CD4-positive, alpha-beta T cell (primary cell): ENCODE results near the gene KIF1C. TPM values are rescaled to one million over a fixed set of nuclear protein-coding genes. Genes with fewer than 3 reads are reported as not detected.

ENCODE experiments used
- ATAC-seq: fragments of 200-7000 bp; cut with Tn5 transposase; one replicate; pipeline ENCODE4 v1.10.0; 2022; ENCODE audit warnings: mild to moderate bottlenecking; ENCODE audit not compliant: poor library complexity
- CTCF ChIA-PET: fragments of 350-600 bp; sonication (Branson Sonifier 250); formaldehyde crosslinking; loops from one replicate; lab custom pipeline; 2021; ENCODE audit warnings: antibody characterized with exemption, inconsistent platforms; lab: Charles Lee
- POLR2A ChIA-PET: fragments of 350-600 bp; sonication (Branson Sonifier 250); formaldehyde crosslinking; loops from one replicate; lab custom pipeline; 2021; ENCODE audit warnings: antibody characterized with exemption, inconsistent platforms; lab: Charles Lee
- DNase-seq, 14 experiments: peaks; one replicate each; pipeline ENCODE4 v3.0.0-alpha.2; 2013 to 2020; ENCODE audit warnings: mixed read lengths in 2 of 14
- H3K27ac ChIP-seq, 2 donors: one replicate each; pipeline versions ENCODE4 v1.5.1 to v1.7.0; 2013; ENCODE audit warnings: low read length in 2 of 2, low read depth in 1 of 2, mild to moderate bottlenecking in 1 of 2
- H3K27me3 ChIP-seq, 2 experiments: 1 replicate in 1 of 2; 2 replicates in 1 of 2; pipeline versions ENCODE4 v1.6.1 to v1.7.0; 2013; ENCODE audit warnings: low read length in 2 of 2, control low read depth in 1 of 2, mild to moderate bottlenecking in 1 of 2, moderate library complexity in 1 of 2; ENCODE audit not compliant: insufficient read depth in 2 of 2, control insufficient read depth in 1 of 2
- H3K36me3 ChIP-seq: one replicate; pipeline ENCODE4 v1.6.1; 2013; ENCODE audit warnings: low read length, control low read depth; ENCODE audit not compliant: insufficient read depth
- H3K4me1 ChIP-seq: one replicate; pipeline ENCODE4 v1.6.1; 2013; ENCODE audit warnings: low read length, control low read depth; ENCODE audit not compliant: insufficient read depth
- H3K4me3 ChIP-seq: one replicate; pipeline ENCODE4 v1.5.1; 2013; ENCODE audit warnings: mild to moderate bottlenecking, low read length, moderate library complexity
- H3K9me3 ChIP-seq, 2 experiments: 1 replicate in 1 of 2; 2 replicates in 1 of 2; pipeline versions ENCODE4 v1.6.1 to v1.7.0; 2013; ENCODE audit warnings: low read length in 2 of 2, mild to moderate bottlenecking in 2 of 2, control low read depth in 1 of 2, moderate library complexity in 1 of 2; ENCODE audit not compliant: control insufficient read depth in 1 of 2, insufficient read depth in 1 of 2
- H3K27ac Mint-ChIP-seq: one replicate; pipeline ENCODE4 v1.8.0; 2020; ENCODE audit warnings: mixed read lengths
- H3K27me3 Mint-ChIP-seq: one replicate; pipeline ENCODE4 v1.8.0; 2021; ENCODE audit warnings: mixed read lengths
- H3K36me3 Mint-ChIP-seq: one replicate; pipeline ENCODE4 v1.8.0; 2021; ENCODE audit warnings: low read depth, mixed read lengths
- H3K4me1 Mint-ChIP-seq: one replicate; pipeline ENCODE4 v1.8.0; 2021; ENCODE audit warnings: low read depth, mixed read lengths
- H3K4me3 Mint-ChIP-seq: one replicate; pipeline ENCODE4 v1.8.0; 2020; ENCODE audit warnings: mild to moderate bottlenecking, mixed read lengths
- H3K9me3 Mint-ChIP-seq: one replicate; pipeline ENCODE4 v1.8.0; 2020; ENCODE audit warnings: mixed read lengths
- CTCF ChIP-seq: fragments of 200-600 bp; IDR thresholded peaks from one replicate; pipeline ENCODE4 v1.8.0; 2022; ENCODE audit warnings: antibody characterized with exemption, mild to moderate bottlenecking
- intact Hi-C, 2 experiments: fragments of 100-400 bp; cut with DNase I in 1 of 2; cut with micrococcal nuclease in 1 of 2; formaldehyde crosslinking; loops; one replicate each; pipeline versions ENCODE4 v1.15.1 to v1.9.0; 2023 to 2025; cut with DNase I, micrococcal nuclease
- total RNA-seq, 174 experiments: library from RNA in 2 of 174; stranded (reverse) in 2 of 174; gene quantifications; one replicate each; pipeline ENCODE4 v1.2.3 and lab custom pipeline; 2021 to 2026

The KIF1C gene
- total RNA-seq, 2 experiments from 2014 or later: 10.2 to 12.2 TPM

DNA sequence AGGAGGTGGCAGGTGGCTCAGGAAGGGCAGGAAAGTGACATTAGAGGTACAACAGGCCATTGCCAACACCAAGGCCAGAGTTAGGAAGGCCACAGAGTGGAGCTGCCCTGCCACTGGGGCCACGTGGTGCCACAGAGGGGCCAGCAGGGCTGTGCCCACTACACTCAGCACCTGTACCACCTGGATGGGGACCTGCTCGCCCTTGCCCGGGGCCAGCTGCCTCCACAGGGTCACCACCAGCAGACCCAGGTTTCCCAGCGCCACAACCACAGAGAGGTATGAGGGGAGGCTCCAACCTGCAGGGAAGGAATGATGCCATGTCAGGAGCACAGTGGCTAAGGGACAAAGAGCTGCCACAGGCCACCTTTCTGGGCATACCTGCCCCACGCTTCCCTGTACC is 36.3 kb downstream of the KIF1C start:
- peaks cover 28% of the 10 kb centered on the region for H3K4me1 Mint-ChIP-seq
- CTCF ChIA-PET: no interaction called here

DNA sequence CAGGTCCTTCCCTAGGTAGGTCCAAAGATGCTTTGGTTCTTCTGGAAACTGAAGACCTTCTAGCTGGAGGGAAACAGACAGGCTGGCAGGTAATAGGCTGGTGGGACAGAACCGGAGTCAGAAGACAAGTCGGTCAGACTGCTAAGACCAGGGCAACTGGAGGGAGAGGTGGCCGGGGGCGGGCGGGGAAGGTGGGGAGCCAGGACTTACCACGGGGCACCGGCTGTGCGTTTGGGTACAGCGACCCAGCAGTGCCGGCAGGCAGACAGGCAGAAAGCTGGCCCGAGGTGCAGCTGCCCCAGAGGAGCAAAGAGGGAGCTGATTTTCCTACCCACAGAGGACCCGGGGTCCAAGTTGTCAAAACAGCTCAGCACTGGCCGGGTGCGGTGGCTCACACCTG is 36.9 kb downstream of the KIF1C start:
- Histone ChIP-seq H3K36me3 (no peaks in the 10 kb centered on the region), H3K9me3 (no peaks in the 10 kb centered on the region), H3K27ac (no peak overlapping the region), H3K4me1 (peaks cover 42% of the 10 kb centered on the region), H3K27me3 (no peaks in the 10 kb centered on the region), H3K4me3 (no peak overlapping the region)
- H3K4me1 Mint-ChIP-seq: peaks cover 30% of the 10 kb centered on the region
- DNase-seq: no peak
- no peak overlapping the region for H3K4me3 Mint-ChIP-seq
- no peaks in the 10 kb centered on the region for H3K36me3 Mint-ChIP-seq
- intact Hi-C loops: loop anchor here (1.0 to 5.0 kb wide), 2 partner anchors 24 to 43 kb away; partner anchors contain the start of gene ZFP3 (in 1 of the 2)
- ChIA-PET CTCF (interaction anchor here (1.2 kb wide), 1 partner anchor 28 kb away, joined by 4 read pairs; no protein-coding TSS in a partner anchor), POLR2A (interaction anchor here (0.7 to 1.3 kb wide), 2 partner anchors 11 to 48 kb away, joined by 3 read pairs; partner anchors contain the start of gene CAMTA2)
- no peak for ATAC-seq
- H3K9me3 Mint-ChIP-seq: no peaks in the 10 kb centered on the region
- H3K27me3 Mint-ChIP-seq: no peaks in the 10 kb centered on the region
- TF ChIP-seq CTCF: no peak
- H3K27ac Mint-ChIP-seq: no peak overlapping the region

More for the DNA sequence above, 36.3 kb downstream of the KIF1C start:
- Histone ChIP-seq H3K36me3 (no peaks in the 10 kb centered on the region), H3K9me3 (no peaks in the 10 kb centered on the region), H3K4me3 (no peak overlapping the region), H3K4me1 (peaks cover 42% of the 10 kb centered on the region), H3K27ac (no peak overlapping the region), H3K27me3 (no peaks in the 10 kb centered on the region)
- no peaks in the 10 kb centered on the region for H3K9me3 Mint-ChIP-seq
- DNase-seq (no peak), ATAC-seq (no peak)
- intact Hi-C loops: loop anchor here in 1 of 2 experiments (5.0 kb wide), 1 partner anchor 43 kb away; the partner anchor contains the start of gene ZFP3
- H3K36me3 Mint-ChIP-seq: no peaks in the 10 kb centered on the region
- H3K27ac Mint-ChIP-seq: no peak overlapping the region
- no peak for TF ChIP-seq CTCF
- POLR2A ChIA-PET: interaction anchor here (1.1 to 1.3 kb wide), 2 partner anchors 15 to 47 kb away, joined by 3 read pairs; partner anchors contain the start of gene CAMTA2
- no peaks in the 10 kb centered on the region for H3K27me3 Mint-ChIP-seq
- H3K4me3 Mint-ChIP-seq: no peak overlapping the region

DNA sequence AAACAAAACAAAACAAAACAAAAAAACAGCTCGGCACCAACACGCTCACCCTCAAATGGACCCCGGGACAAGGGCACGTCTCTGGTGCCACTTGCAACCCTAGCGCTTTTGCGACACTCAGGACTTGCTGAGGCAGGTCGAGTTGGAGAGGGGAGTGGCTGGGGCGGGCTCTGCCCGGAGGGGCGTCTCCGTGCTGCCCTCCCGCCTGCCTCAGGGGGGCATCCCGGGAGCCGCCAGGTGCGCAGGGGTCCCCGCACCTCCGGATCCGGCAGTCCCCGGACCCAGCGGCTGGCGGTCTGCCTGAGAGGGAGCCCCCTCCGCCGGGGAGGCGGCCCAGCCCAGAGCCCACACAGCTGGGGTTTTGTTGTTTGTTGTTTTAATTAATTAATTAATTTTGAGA is 37.6 kb downstream of the KIF1C start, which contains the start of gene SLC52A1:
Gene SLC52A1, minus strand, starts transcription at position 112 of the 400 bp plus-strand sequence. CDS start 820 bp downstream, outside the sequence.
- no peak for TF ChIP-seq CTCF
- no peak for ATAC-seq
- H3K27ac Mint-ChIP-seq: no peak within 1 kb of the TSS

More for the DNA sequence above, 37.6 kb downstream of the KIF1C start, which contains the start of gene SLC52A1:
- Mint-ChIP-seq H3K4me1 (peaks cover 30% of the 10 kb centered on the region), H3K27me3 (no peaks in the 10 kb centered on the region), H3K4me3 (no peak within 1 kb of the TSS), H3K36me3 (no peaks in the 10 kb centered on the region), H3K9me3 (no peaks in the 10 kb centered on the region)
- intact Hi-C loops: loop anchor here in 1 of 2 experiments (1.0 kb wide), 1 partner anchor 23 kb away; no protein-coding TSS in a partner anchor
- Histone ChIP-seq H3K27ac (no peak within 1 kb of the TSS), H3K4me3 (no peak within 1 kb of the TSS), H3K27me3 (no peaks in the 10 kb centered on the region), H3K9me3 (no peaks in the 10 kb centered on the region), H3K4me1 (peaks cover 42% of the 10 kb centered on the region), H3K36me3 (no peaks in the 10 kb centered on the region)
- DNase-seq: no peak
- ChIA-PET CTCF (interaction anchor here (1.2 kb wide), 1 partner anchor 27 kb away, joined by 4 read pairs; no protein-coding TSS in a partner anchor), POLR2A (interaction anchor here (0.6 to 1.3 kb wide), 3 partner anchors 48 to 430 kb away, joined by 3 to 4 read pairs (median 3); partner anchors contain the start of genes CAMTA2 and PFN1)
